H1 (cell line): ENCODE measurements around the gene MAP7. TPM values are rescaled to one million over a fixed set of nuclear protein-coding genes. Genes with fewer than 3 reads are reported as not detected.

Experiments
- CEBPB ChIP-seq: IDR thresholded peaks from 2 replicates; pipeline ENCODE4 v1.6.1; 2012; ENCODE audit warnings: low read depth, low read length
- CHD2 ChIP-seq: IDR thresholded peaks from 2 replicates; pipeline ENCODE4 v1.6.1; 2012; ENCODE audit warnings: low read length, improper control_type of control experiment
- CHD7 ChIP-seq: fragments of 300-600 bp; sonication (generic); IDR thresholded peaks from 2 replicates; pipeline ENCODE4 v1.7.1; 2012; ENCODE audit warnings: low read length, moderate library complexity, mild to moderate bottlenecking, inconsistent platforms; ENCODE audit not compliant: insufficient replicate concordance
- POLR2AphosphoS5 ChIP-seq: IDR thresholded peaks from 2 replicates; pipeline ENCODE4 v1.6.1; 2011; ENCODE audit warnings: low read depth, low read length
- TAF7 ChIP-seq: optimal IDR thresholded peaks from 2 replicates; pipeline ENCODE3; 2011; ENCODE audit warnings: low read depth, mild to moderate bottlenecking, inconsistent platforms, low read length, moderate library complexity, borderline replicate concordance
- polyA plus RNA-seq, 7 experiments: library from polyadenylated mRNA; depleted of rRNA in 3 of 7; stranded (reverse) in 5 of 7; unstranded in 2 of 7; fragments of >200 nt in 5 of 7; fragments of 200-250 nt in 2 of 7; gene quantifications; 1 replicate in 5 of 7; 2 replicates in 1 of 7; 4 replicates in 1 of 7; pipeline versions ENCODE4 v1.2.1 to v1.2.3, GENCODE V29; 2011 to 2013; ENCODE audit warnings: missing spikeins in 2 of 7, mixed read lengths in 2 of 7
- total RNA-seq: library from RNA; stranded (reverse); fragmentation: NEBNext Ultra II Directional; extraction: Animal tissue kit (Norgen Biotek cat#: 25700); gene quantifications from 2 replicates; pipeline ENCODE4 v1.2.1, GENCODE V29; 2021

MAP7 gene
- total and polyA plus RNA-seq, 2 of the 8 experiments (the other 6 are each of a cell fraction or from before 2014, with no cell fraction given): 13.5 to 66.9 TPM

DNA sequence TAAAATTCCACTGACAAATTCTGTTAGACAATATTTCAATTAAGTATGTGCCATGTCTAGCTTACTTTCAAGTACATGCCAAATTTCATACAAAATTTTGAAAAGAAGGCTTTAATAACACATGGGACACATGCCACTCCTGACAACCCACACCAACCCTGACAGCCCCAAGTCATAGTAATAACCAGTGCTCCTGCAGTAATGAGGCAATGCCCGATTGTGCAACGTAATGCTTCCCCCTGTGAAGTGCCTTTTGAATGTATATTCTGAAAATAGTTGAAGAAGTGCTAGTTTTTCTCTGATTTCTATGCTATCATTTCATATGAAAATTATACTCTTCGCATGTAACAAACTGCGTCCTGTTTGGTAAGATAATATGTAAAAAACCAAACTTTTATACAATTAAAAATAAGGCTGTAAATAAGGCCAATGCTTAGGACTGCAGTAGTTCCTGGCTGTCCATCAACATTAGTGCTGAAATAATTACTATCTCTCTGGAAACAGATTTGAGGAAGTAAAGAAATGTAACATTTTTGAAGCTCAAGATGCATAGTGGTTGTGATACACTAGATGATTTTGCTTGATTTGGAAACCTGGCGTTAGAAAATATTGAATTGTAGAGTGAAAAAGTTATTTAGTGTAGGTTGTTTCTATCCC, 134.7 kb downstream of the MAP7 start (continued):
- no peak for TF ChIP-seq CHD7
- no peak for TF ChIP-seq POLR2AphosphoS5
- no peak for TF ChIP-seq CHD2
- no peak for TF ChIP-seq TAF7
- TF ChIP-seq CEBPB: peak; percentile 73; the same call in 1 of the 2 replicates
